ENCODE measurements around the gene PXDN.

- TF ChIP-seq CTCF (IDR thresholded peaks at IDR 0.05): no peak
- no peak for TF ChIP-seq POLR2A (IDR thresholded peaks at IDR 0.05)
- no peak for TF ChIP-seq EP300 (IDR thresholded peaks at IDR 0.05)
These were observed 52.0 kb downstream of the PXDN start for GRCh38 chr2:1692342-1692741.
